HG03060 (cell line): ENCODE results near the gene NXPH1.
"Not testable (repeated sequence)": the region's sequence is repeated elsewhere in the genome, so short reads cannot be mapped to it uniquely, and the experiment has no call there.

Experiments
- ATAC-seq: cut with Tn5 transposase; IDR thresholded peaks from one replicate; pipeline ENCODE4 v1.9.1; 2021; ENCODE audit warnings: low read depth, moderate number of reproducible peaks; ENCODE audit not compliant: unreplicated experiment

The NXPH1 gene

DNA sequence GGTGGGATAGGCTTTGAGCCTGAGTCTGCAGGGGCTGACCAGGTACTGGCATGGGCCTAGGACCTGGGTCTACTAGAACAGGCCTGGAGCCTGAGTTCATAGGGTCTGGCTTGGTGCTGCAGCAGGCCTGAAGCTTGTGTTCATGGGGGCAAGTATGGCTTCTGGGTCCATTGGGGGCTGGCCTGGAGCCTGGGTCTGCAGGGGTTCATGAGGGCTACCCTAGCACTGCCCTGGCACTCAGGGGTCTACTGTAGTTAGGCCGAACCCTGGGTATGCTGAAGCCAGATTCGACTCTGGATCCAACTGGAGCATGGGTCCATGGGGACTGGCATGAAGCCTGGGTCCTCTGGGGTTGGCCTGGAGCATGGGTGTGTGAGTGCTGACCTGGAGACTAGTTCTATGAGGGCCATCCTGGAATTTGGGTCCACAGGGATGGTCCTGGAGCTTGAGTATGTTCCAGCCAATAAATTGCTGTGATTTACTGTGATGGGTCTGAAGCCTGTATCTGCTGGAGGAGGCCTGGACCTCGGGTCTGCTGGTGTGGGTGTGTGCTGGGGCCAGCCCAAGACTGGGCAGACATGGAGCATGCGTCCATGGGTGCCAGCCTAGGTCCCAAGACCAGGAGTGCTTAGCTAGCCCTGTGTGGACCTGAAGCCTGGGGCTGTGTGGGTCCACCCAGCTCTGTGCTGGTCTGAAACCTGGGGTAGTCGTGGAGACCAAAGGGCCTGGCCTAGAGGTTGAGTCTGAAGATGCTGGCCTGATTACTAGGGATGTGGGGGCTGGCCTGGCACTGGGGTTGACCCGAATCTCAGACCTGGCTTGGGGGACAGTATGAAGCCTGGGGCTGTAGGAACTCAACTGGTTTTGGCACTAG is 235.5 kb downstream of the NXPH1 start:
- no peak for ATAC-seq

DNA sequence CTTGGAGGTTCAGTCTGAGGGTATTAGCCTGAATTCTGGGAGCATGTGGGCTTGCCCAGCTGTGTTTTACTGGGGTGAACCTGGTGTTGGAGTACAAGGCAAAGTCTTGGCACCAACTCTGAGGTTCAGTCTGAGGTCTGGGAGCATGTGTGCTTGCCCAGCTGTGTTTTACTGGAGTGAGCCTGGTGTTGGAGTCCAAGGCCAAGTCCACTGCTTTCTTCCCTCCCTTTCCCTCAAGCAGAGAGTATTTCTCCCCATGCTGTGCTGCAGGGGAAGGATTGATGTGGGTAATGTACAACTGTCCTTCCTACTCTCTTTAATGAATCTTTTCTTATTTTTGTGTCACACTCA is 236.1 kb downstream of the NXPH1 start:
- ATAC-seq, result no peak

DNA sequence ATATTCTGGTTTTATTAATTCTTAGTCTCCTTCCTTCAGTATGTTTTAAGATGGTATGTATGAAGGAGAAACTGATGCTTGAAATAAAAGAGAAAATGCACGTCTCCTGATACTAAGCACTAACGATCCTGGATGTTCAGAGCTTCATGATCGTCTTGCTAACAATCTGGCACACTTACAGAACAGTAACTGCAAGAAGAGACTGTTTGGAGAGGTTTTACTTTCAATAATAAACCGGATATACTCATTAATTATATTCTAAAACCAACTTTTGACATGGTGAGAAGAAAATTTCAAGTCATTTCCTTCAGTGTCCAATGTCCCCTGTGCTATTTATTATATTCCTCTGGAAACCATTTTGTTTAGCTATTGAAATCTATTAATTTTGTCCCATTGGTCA is 251.0 kb downstream of the NXPH1 start:
- no peak for ATAC-seq

DNA sequence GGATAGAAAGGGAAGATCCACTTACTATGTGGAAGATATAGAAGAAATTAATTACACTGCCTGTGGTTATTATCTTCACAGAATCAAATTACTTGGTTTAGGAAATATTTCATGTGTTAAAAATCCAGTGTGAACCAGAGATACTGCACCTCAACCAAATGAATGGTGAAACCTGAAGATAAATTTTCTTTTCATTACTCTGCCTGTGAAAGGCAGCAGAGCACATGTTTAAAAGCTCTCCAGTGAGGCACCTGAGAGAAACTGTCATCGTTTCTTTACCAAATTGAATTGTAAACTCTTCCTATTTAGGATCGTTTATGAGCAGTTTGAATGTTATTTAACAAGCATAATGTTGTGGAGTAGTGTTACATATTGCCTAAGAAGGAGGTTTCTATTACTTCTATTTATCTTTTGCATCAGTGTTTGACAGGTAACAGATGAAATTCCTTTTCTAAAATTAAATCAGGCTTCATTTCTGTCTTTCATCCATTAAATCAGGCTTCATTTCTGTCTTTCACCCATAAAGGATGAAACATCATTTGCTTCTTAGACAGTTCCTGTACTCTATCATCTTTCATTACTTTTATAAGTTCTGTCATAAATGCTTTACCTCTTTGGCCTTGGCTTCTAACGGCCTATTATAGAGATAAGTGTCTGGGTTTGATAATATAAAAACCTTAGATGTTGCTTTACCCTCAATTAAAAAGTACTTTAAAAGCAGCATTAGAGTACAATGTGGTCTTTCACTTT is 266.6 kb downstream of the NXPH1 start:
- ATAC-seq, result no peak

DNA sequence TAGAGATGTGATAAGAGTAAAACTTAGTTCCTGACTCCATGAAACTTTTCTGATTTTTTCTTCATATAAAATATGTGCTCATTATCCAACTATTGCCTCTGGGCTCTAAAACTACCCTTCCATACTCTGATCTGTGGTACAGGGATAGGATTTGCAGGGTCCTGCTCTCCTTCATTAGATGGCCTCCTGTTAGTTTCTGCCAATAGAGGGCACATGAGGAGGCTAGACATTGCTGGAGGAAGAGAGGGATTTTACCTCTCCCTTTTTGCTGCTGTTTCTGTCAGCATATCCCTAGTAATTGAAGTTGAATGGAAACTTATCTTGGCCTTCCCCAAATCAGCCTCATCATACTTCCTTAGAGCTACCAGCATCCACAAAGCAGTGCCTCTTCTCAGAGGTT is 269.4 kb downstream of the NXPH1 start:
- no peak for ATAC-seq

DNA sequence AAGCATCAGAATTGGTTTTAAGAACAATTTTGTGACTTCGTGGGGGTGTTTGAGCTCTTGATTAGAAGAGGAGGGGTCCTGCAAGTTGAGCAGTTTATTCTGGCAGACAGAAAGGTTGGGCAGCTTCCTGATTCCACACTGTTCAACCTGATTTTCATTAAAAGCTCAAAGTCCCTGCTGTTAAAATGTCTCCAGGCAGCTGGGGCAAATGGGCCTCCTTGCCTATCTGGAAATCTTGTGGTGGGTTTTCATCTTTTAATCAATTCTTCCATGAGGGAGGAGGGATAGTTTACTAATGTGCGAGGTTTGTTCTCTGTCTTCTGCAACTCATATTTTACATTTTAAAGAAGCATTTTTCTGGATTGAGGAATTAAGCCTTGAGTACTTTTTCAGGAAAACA is 276.7 kb downstream of the NXPH1 start:
- ATAC-seq, result no peak

DNA sequence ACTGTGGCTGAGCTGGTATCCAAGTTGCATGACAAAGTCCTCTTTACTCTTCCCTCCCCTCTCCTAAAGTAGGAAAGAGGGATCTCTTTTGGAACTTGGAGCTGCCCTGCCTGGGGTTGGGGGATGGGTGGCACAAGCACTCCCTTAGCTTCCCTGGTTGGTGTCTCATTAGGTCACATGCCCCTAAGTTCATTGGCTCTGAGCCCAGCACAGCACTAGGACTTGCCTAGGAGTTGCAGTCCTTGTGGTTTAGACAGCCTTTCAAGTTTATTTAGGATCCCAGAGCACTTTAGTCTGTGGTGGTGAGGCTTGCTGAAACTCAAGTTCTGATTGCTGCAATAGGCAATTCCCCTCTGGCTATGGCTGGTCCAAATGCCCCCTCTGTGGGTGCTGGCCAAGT is 281.4 kb downstream of the NXPH1 start:
- no peak for ATAC-seq

DNA sequence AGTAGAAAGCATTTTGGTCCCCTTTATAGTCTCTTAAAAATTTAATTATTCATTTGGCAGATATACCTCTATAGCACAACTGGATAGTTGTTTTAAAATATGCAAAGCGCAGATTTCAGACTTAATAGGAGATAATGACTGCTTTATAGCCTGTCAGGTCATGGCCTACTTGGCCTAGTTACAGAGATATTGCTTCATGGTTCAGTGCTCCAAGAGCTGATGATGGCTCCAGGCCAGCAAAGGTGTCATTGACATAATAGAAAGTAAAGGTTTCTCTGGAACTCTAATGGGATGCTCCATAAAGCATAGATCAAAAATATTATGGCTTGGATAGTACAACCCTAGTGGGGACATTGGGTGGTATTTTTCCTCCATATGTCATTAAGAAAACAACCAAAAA is 285.7 kb downstream of the NXPH1 start:
- no peak for ATAC-seq

DNA sequence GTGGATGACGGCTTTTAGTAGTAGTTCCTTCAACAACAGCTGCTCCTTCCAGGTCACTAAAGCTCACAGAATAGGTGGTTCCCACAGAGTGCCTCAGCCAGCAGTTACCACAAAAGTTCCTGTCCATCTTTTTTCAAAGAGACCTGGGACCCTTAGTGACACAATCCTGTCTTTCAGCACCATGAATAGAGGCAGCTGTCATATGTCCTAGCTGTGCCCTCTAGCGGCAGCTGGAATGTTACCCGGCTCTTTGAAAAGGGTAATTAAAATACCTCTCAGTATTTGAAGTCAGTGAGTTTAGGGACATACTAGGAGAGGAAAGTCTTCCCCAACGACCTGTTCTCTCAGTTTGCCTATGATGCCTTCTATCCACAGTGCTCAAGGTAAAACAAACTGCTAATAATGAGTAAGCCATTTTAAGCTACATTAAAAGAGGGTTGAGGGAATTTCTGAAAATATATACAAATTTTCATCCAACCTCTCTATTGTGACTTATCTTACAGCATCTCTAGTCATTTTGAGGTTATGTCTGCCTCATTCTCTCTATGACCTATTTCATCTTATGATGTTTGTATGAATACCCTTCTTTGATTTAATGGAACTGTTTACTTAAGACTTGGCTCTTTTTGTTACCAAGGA is 290.8 kb downstream of the NXPH1 start:
- peak; percentile 77 for ATAC-seq

DNA sequence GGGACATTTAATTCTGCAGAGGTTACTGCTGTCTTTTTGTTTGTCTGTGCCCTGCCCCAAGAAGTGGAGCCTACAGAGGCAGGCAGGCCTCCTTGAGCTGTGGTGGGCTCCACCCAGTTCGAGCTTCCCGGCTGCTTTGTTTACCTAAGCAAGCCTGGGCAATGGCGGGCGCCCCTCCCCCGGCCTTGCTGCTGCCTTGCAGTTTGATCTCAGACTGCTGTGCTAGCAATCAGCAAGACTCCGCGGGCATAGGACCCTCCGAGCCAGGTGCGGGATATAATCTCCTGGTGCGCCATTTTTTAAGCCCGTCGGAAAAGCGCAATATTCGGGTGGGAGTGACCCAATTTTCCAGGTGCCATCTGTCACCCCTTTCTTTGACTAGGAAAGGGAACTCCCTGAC is 298.3 kb downstream of the NXPH1 start:
- not testable (repeated sequence) for ATAC-seq

DNA sequence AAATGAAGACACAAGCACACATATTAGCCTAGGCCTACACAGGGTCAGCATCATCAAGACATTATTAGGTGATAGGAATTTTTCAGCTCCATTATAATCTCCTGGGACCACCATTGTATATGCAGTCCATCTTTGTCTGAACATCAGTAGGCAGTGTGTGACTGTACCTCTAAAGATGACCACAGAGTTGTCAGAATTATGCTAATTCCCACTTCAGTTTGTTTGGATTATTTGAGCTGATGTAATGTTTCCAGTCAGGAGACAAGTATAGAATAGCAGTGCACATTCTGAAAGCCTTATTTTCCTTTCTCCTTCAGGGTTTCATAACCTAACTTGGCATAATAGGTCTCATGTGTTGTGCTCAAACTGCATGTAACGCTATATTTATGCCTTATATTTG is 306.4 kb downstream of the NXPH1 start:
- no peak for ATAC-seq

DNA sequence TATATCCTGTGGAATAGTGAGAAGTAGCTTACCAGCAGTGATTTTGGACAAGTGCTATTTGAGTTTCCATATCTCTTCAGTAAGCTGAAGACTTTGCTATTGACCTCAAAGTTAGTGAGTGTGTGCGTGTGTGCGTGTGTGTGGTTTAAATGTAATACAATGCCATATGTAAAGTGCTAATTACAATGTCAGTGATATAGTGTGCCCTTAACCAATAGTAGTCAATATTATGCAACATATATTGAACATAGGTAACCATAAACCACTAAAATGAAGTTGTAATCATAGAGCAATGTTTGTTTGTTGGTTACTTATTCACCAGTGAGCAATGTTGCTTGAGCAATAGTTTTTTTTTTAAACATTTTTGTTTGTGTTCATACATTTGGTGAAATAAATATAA is 309.4 kb downstream of the NXPH1 start:
- no peak for ATAC-seq

DNA sequence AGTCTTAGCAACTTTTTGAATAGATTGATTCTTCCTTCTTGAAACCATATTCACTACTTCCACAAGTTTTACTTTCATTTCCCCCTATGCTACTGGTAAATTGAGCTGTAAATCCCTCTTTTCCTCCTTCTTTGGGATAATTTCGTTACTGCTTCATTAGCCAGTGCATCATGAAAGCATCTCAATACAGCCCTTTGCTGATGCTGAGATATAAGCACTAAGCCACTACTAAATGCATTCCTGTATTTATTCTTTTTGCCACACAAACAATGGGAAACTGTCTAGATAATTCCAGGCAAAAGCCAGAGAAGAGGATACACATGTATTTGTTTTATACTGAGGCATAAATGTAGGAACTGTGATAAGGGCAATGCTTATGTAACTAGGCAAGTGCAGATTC is 313.9 kb downstream of the NXPH1 start:
- ATAC-seq, result no peak

DNA sequence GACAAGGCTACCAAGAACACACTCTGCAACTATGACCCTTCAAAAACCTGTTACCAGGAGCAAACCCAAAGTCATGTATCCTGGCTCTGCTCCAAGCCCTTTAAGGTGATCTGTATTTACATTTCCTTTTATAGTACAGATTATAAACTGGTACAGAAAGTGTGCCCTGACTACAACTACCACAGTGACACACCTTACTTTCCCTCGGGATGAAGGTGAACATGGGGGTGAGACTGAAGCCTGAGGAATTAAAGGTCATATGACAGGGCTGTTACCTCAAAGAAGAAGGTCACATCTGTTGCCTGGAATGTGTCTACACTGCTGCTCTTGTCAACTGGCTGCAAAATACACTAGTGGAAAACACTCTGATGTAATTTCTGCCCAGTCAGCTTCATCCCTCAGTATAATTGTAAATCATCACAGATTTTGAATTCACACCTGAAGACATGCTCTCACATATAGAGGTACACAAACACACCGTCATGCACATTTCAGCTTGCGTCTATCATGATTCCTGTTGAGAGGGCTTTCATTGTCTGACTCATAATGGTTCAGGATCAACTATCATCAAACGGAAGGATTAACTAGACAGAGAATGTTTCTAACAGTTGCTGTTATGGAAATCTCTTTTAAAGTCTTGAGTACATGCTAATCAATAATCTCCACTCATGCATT is 318.3 kb downstream of the NXPH1 start:
- no peak for ATAC-seq

DNA sequence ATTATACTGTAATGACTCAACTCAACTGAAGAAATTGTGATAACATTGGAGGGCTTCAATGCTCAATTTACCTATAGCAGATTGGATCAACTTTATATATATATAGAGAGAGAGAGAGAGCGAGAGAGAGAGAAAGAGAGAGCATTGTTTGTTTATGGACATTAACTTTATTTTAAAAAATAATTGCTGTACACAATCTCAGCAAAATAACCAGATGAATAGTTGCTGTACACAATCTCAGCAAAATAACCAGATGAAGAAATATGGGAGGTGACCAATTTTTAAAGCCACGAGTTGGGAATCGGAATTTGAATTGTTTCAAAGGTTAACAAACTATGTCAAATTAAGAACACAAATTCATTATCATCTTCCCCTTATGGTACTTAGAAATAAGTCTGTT is 319.9 kb downstream of the NXPH1 start:
- ATAC-seq, result no peak

DNA sequence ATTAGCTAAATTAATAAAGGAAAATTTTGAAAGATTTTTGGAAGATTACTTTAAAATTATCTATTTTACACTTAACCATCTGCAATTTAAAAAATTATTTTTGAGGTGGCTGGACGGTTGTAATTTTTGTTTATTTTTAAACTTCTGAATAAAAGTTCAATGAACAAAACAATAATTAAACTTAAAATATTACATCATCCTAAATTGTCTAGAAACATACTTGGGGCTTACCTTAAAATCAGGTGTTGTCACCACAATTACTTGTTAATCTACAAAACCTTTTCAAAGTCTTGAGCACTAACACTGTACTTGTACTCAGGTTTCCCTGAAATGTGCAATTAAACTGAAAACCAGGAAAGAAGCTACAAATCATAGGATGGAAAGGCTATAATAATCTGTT is 328.3 kb downstream of the NXPH1 start:
- ATAC-seq, result no peak

DNA sequence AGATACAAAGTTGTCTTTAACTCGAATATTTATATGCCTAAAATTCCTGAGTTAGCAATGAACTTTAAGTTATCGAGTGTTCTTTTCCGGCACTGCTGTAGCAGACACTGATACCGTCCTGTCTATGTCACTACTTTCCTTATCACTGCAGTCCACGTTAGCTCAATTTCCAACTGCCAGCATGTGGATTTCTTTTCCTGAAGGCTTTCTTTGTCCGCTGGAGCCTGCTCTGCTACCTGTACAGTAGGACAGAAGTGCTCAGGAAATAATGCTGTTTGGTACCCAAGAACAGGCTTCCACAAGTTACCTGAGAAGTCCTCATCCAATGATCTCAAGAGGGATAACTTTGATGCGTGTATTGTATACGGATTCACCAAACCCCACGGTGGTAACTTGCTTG is 329.4 kb downstream of the NXPH1 start:
- ATAC-seq, result no peak

DNA sequence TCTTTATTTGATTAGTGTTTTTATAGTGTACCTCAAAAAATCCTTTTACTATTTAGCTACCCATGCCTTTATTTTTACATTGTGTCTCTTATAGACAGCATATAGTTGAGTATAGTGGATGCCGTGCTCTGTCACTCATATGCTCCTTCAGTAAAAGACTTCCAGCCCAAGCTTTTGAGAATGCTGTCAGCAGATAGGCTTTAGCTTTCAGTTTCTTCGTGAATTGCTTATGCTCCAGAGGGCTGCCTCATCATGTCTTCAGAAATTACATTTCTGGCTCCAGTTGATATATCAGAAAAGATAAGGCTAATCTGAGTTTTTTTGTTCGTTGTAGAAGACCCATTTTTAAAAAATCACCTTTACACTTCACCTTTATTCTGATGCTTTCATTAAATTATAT is 332.0 kb downstream of the NXPH1 start:
- no peak for ATAC-seq

DNA sequence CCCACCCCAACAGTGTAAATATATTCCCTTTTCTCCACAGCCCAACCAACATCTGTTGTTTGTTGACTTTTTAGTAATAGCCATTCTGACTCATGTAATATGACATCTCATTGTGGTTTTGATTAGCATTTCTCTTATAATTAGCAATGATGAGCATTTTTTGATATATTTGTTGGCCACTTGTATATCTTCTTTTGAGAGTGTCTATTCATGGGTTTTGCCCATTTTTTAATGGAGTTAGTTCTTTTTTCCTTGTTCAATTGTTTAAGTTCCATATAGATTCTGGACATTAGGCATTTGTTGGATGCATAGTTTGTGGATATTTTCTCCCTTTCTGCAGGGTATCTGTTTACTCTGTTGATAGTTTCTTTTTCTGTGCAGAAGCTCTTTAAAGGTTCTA is 340.1 kb downstream of the NXPH1 start:
- ATAC-seq, result no peak

DNA sequence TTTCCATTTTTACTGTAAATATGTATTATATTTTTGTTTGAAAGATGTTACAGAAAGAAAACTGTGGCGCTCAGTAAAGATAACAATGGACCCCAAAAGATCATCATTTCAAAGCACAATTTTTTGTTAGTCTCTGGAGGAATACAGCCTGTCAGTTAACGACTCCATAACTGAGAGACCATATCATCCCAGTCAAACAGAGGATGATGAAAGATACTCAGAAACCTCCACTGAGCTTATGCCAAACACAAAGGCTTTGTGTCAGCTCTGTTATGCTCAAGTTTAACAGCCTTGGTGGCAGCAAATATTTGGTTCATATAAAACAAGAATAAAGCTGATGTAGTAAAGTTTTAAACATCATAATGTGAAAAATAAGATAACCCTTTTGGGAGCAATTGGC is 345.1 kb downstream of the NXPH1 start:
- no peak for ATAC-seq

DNA sequence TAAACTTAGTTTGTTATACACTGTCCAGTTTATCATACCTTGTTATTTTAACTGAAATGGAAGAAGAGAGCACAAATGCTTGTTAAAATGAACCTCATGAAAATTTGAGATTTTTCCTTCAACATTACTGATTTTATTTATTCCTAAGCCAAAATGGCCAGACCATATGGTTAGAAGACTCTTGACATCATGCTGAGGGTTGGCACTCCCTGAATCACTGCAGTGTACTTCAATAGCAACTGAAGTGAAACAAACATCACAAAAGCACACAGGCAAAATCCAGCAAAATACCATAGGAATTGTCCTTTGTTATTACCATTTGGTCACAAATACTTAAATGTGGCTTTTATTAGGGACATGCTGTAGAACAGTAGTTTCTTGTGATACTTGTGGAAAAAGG is 347.8 kb downstream of the NXPH1 start:
- ATAC-seq, result no peak
